Transverse colon (tissue), 4 donors: ENCODE measurements around the gene LMOD1. TPM values are rescaled to one million over a fixed set of nuclear protein-coding genes. Genes with fewer than 3 reads are reported as not detected.

Experiments used
- DNase-seq: peaks from one replicate; pipeline ENCODE4 v3.0.0-alpha.2; 2019
- H3K27ac ChIP-seq, 4 donors: fragments of 200-600 bp; sonication (generic); 2 replicates each; pipeline ENCODE4 v1.5.1; 2016 to 2018; ENCODE audit warnings: inconsistent platforms in 4 of 4
- H3K27me3 ChIP-seq: fragments of 200-600 bp; sonication (generic); 2 replicates; pipeline ENCODE4 v1.5.1; 2017; ENCODE audit warnings: inconsistent platforms
- H3K36me3 ChIP-seq, 4 donors: fragments of 200-600 bp; sonication (generic); 2 replicates each; pipeline ENCODE4 v1.5.1; 2017 to 2019; ENCODE audit warnings: inconsistent platforms in 4 of 4
- H3K4me1 ChIP-seq, 4 donors: fragments of 200-600 bp; sonication (generic); 2 replicates each; pipeline ENCODE4 v1.5.1; 2017 to 2020; ENCODE audit warnings: inconsistent platforms in 4 of 4
- H3K4me3 ChIP-seq, 4 donors: fragments of 200-600 bp; sonication (generic); 1 replicate in 1 of 4; 2 replicates in 3 of 4; pipeline versions ENCODE4 v1.5.1 to v1.6.1; 2017 to 2019; ENCODE audit warnings: inconsistent platforms in 4 of 4
- H3K9me3 ChIP-seq, 2 donors: fragments of 200-600 bp; sonication (generic); 2 replicates each; pipeline ENCODE4 v1.5.1; 2017 to 2019; ENCODE audit warnings: inconsistent platforms in 2 of 2
- CTCF ChIP-seq, 5 experiments: fragments of 200-600 bp in 3 of 5; fragments of 450-650 bp in 2 of 5; sonication (generic) in 3 of 5; IDR thresholded peaks; 1 replicate in 2 of 5; 2 replicates in 3 of 5; pipeline ENCODE4 v1.5.1; 2016 to 2017; ENCODE audit warnings: antibody characterized with exemption in 5 of 5, inconsistent platforms in 3 of 5, mild to moderate bottlenecking in 2 of 5, moderate library complexity in 1 of 5
- EP300 ChIP-seq: sonication (generic); formaldehyde crosslinking; IDR thresholded peaks from one replicate; pipeline ENCODE4 v1.6.1; 2017; ENCODE audit warnings: antibody characterized with exemption, low read depth
- POLR2A ChIP-seq: fragments of 450-650 bp; IDR thresholded peaks from one replicate; pipeline ENCODE4 v1.6.1; 2016; ENCODE audit warnings: antibody characterized with exemption, mild to moderate bottlenecking, moderate library complexity
- POLR2AphosphoS5 ChIP-seq, 3 donors: sonication (generic); formaldehyde crosslinking; IDR thresholded peaks; one replicate each; pipeline ENCODE4 v1.6.1; 2016; ENCODE audit warnings: antibody characterized with exemption in 3 of 3
- WGBS, 2 donors: methylation state at CpG; one replicate each; pipeline ENCODE4 v1.1.5; 2018; ENCODE audit warnings: low coverage in 1 of 2; 5-methylcytosine and 5-hydroxymethylcytosine counted together
- in situ Hi-C, 4 donors: fragments of 200-750 bp; cut with MboI; loops; one replicate each; pipeline versions ENCODE4 v1.15.0 to v1.15.1; 2017; ENCODE audit warnings: low sequenced_read_pairs in 3 of 4, low pct_ligation_motif_present in 1 of 4, low pct_unique_long_range_greater_than_20kb in 1 of 4
- intact Hi-C: fragments of 100-400 bp; cut with DNase I; formaldehyde crosslinking; loops from one replicate; pipeline ENCODE4 v1.15.1; 2023; ENCODE audit warnings: low total_unique reads
- total RNA-seq, 4 donors: library from RNA; depleted of rRNA; stranded (reverse); fragments of >200 nt; gene quantifications; one replicate each; pipeline ENCODE4 v1.1.0, GENCODE V29; 2016

The LMOD1 gene
- total RNA-seq, result 100 to 1,000 TPM in 3 of 4 donors, 10 to 100 TPM in 1; 73.2 to 166 (median 115) TPM

- peaks cover 0 to 10% (median 7%) of the 10 kb centered on the region in 4 donors for H3K4me1 ChIP-seq
- in situ Hi-C loops (no loop called here), intact Hi-C loops (loop anchor here (2.0 kb wide), 1 partner anchor 50 kb away; no protein-coding TSS in a partner anchor)
- peak within 1 kb of the TSS; percentile 84 to 91 (median 88) for H3K27ac ChIP-seq
- TF ChIP-seq CTCF (IDR thresholded peaks at IDR 0.05) (peak in 2 of 5 experiments; percentile 11 to 13), POLR2A (peak; percentile 91), EP300 (no peak), POLR2AphosphoS5 (IDR thresholded peaks at IDR 0.05) (peak; percentile 95 to 98 (median 97))
- peak; percentile 82 for DNase-seq
- 2 to 8% methylated on average over 9 to 27 of the region's 28 CpGs for WGBS, 2 donors
- H3K9me3 ChIP-seq, result no peaks in the 10 kb centered on the region
- no peaks in the 10 kb centered on the region for H3K36me3 ChIP-seq
- peaks cover 32% of the 10 kb centered on the region for H3K27me3 ChIP-seq
- peak within 1 kb of the TSS; percentile 40 to 57 (median 50) for H3K4me3 ChIP-seq
Observed at GRCh38 chr1:201946224-201946908, at the start of gene LMOD1. TSS of gene LMOD1 (minus strand) at chr1:201946548. CDS start at chr1:201946340, 208 bp downstream.

GRCh38 chr1:201990427-201990826, 44.1 kb upstream of the LMOD1 start:
- 76 to 78% methylated on average over 6 of the region's 6 CpGs for WGBS, 2 donors
- intact Hi-C loops, result no loop called here
- Histone ChIP-seq H3K4me1 (no peaks in the 10 kb centered on the region), H3K4me3 (no peak overlapping the region), H3K27ac (no peak overlapping the region), H3K27me3 (no peaks in the 10 kb centered on the region), H3K9me3 (no peaks in the 10 kb centered on the region), H3K36me3 (peaks cover 0 to 55% (median 25%) of the 10 kb centered on the region in 4 donors)
- TF ChIP-seq POLR2A, result no peak
- no peak for TF ChIP-seq EP300
- in situ Hi-C loops, result loop anchor here in 1 of 4 donors (10.0 kb wide), 1 partner anchor 134 kb away; the partner anchor contains the start of gene GPR37L1
- no peak for DNase-seq

- no peak for DNase-seq
- in situ Hi-C loops, result loop anchor here in 1 of 4 donors (10.0 kb wide), 1 partner anchor 135 kb away; the partner anchor contains the start of gene GPR37L1
- TF ChIP-seq CTCF (IDR thresholded peaks at IDR 0.05) (no peak), POLR2A (no peak), EP300 (no peak)
- intact Hi-C loops, result no loop called here
- Histone ChIP-seq H3K4me3 (no peak overlapping the region), H3K9me3 (no peaks in the 10 kb centered on the region), H3K4me1 (peaks cover 0 to 4% (median 0%) of the 10 kb centered on the region in 4 donors), H3K27me3 (no peaks in the 10 kb centered on the region), H3K36me3 (peaks cover 0 to 48% (median 22%) of the 10 kb centered on the region in 4 donors), H3K27ac (no peak overlapping the region)
- 90 to 97% methylated on average over 7 to 10 of the region's 10 CpGs for WGBS, 2 donors
Observed at GRCh38 chr1:201989354-201990128, 43.2 kb upstream of the LMOD1 start.

- intact Hi-C loops (no loop called here), in situ Hi-C loops (no loop called here)
- TF ChIP-seq POLR2A, result no peak
- TF ChIP-seq CTCF (IDR thresholded peaks at IDR 0.05), result no peak
- TF ChIP-seq EP300, result no peak
- no peaks in the 10 kb centered on the region for H3K27me3 ChIP-seq
- no peak overlapping the region for H3K4me3 ChIP-seq
- peaks cover 0 to 45% (median 21%) of the 10 kb centered on the region in 4 donors for H3K36me3 ChIP-seq
- WGBS, 2 donors, result 79% methylated on average over 7 of the region's 7 CpGs; no CpG with 5 or more reads in 1 of the 2 donors
- H3K27ac ChIP-seq, result no peak overlapping the region
- H3K9me3 ChIP-seq, result no peaks in the 10 kb centered on the region
- DNase-seq, result no peak
- H3K4me1 ChIP-seq, result peaks cover 4 to 12% (median 8%) of the 10 kb centered on the region in 4 donors
Observed at GRCh38 chr1:201988601-201989000, 42.3 kb upstream of the LMOD1 start.
